Activated CD8-positive, alpha-beta memory T cell treated with anti-CD3 and anti-CD28 coated beads, Interleukin-2, amount 50 U/mL, for 1 hour (primary cell): Measurements from ENCODE around the gene ALOXE3.

ENCODE experiments used
- DNase-seq: peaks from one replicate; pipeline ENCODE4 v3.0.0-alpha.2; 2020; ENCODE audit errors: extremely low read depth

Gene ALOXE3

GRCh38 chr17:8051831-8052230, 66.5 kb downstream of the ALOXE3 start:
- DNase-seq = no peak

DNA sequence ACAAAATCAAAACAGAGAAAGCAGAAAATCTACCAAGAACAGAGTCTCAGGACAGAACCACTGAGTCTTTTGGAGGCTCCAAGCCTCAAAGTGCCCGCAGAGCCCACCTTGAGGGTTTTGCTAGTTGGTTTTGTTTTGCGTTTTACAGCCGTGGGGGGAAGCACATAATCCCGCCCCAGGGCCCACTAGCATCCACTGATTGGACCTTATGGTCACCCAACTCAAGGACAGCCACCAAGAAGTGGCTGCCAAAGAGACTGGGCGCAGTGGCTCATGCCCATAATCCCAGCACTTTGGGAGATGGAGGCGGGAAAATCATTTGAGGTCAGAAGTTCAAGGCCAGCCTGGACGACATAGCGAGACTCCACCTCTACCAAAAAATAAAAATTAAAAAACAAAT, 69.6 kb downstream of the ALOXE3 start:
- no peak for DNase-seq

- DNase-seq = no peak
Measured at GRCh38 chr17:8048236-8048635, 70.1 kb downstream of the ALOXE3 start.

DNA sequence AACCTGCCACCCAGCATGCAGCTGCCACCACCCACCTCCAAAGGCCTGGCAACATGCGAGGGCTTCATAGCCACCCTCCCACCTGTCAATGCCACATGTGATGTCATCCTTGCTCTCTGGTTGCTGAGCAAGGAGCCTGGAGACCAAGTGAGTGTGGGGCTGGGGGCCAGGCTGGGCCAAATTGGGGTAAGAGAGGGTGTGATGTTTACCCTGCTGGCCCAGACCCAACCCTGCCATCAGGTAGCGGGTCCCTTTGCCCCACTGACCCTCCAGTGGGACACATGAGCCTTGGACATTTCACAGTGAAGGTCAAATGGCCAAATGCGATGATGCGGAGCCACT, 70.6 kb downstream of the ALOXE3 start:
- DNase-seq = no peak

- DNase-seq = no peak
Measured at GRCh38 chr17:8046929-8047768, 71.2 kb downstream of the ALOXE3 start.

- DNase-seq = no peak
Measured at GRCh38 chr17:8046306-8046928, 71.9 kb downstream of the ALOXE3 start.
